HepG2 (cell line): ENCODE data around the gene BCL11B. TPM values are rescaled to one million over a fixed set of nuclear protein-coding genes. Genes with fewer than 3 reads are reported as not detected.
A peak's percentile ranks its signal among the peaks of the same experiment; 100 is the strongest.

Experiments
- CBFB ChIP-seq: sonication (generic); formaldehyde crosslinking; IDR thresholded peaks from 2 replicates; pipeline ENCODE4 v1.4.0; 2020; ENCODE audit warnings: missing genetic modification reagents
- CBX1 ChIP-seq: IDR thresholded peaks from one replicate; pipeline ENCODE4 v1.6.1; 2016; ENCODE audit warnings: antibody characterized with exemption, low read depth
- CENPBD1 ChIP-seq: sonication (generic); formaldehyde crosslinking; IDR thresholded peaks from 2 replicates; pipeline ENCODE4 v1.8.0; 2022; ENCODE audit warnings: missing genetic modification reagents, low read depth, mild to moderate bottlenecking, borderline replicate concordance
- CHD4 ChIP-seq: fragments of 200-600 bp; sonication (generic); IDR thresholded peaks from 2 replicates; pipeline ENCODE4 v1.7.0; 2017; ENCODE audit warnings: mild to moderate bottlenecking, low read length, borderline replicate concordance
- KLF12 ChIP-seq: sonication (generic); formaldehyde crosslinking; IDR thresholded peaks from 2 replicates; pipeline ENCODE4 v1.4.0; 2020; ENCODE audit warnings: missing genetic modification reagents, borderline replicate concordance
- MAFF ChIP-seq: IDR thresholded peaks from 2 replicates; pipeline ENCODE4 v1.6.1; 2011; ENCODE audit warnings: low read depth, low read length, improper control_type of control experiment
- MED13 ChIP-seq: sonication (generic); formaldehyde crosslinking; IDR thresholded peaks from 2 replicates; pipeline ENCODE4 v1.5.0; 2020; ENCODE audit warnings: missing genetic modification reagents
- MNT ChIP-seq: fragments of 450-650 bp; IDR thresholded peaks from 2 replicates; pipeline ENCODE4 v1.6.1; 2016
- RCOR2 ChIP-seq: IDR thresholded peaks from 2 replicates; pipeline ENCODE4 v1.6.1; 2016; ENCODE audit warnings: missing biosample characterization, missing genetic modification reagents
- SSRP1 ChIP-seq: IDR thresholded peaks from 2 replicates; pipeline ENCODE4 v1.6.1; 2016; ENCODE audit warnings: control low read depth
- TEAD3 ChIP-seq: optimal IDR thresholded peaks from 2 replicates; pipeline ENCODE3; 2016; ENCODE audit warnings: borderline replicate concordance
- TOE1 ChIP-seq: sonication (generic); formaldehyde crosslinking; IDR thresholded peaks from 2 replicates; pipeline ENCODE4 v1.4.0; 2020; ENCODE audit warnings: mild to moderate bottlenecking, missing genetic modification reagents
- ZKSCAN8 ChIP-seq: IDR thresholded peaks from 2 replicates; pipeline ENCODE4 v1.6.1; 2016; ENCODE audit warnings: borderline replicate concordance, missing genetic modification reagents, missing compliant biosample characterization
- ZNF329 ChIP-seq: sonication (generic); formaldehyde crosslinking; IDR thresholded peaks from 2 replicates; pipeline ENCODE4 v1.9.0; 2021; ENCODE audit warnings: low read depth, mild to moderate bottlenecking, missing genetic modification reagents
- ZNF468 ChIP-seq: sonication (generic); formaldehyde crosslinking; IDR thresholded peaks from 2 replicates; pipeline ENCODE4 v1.8.0; 2022; ENCODE audit warnings: mild to moderate bottlenecking, moderate library complexity, missing genetic modification reagents
- ZNF501 ChIP-seq: sonication (generic); formaldehyde crosslinking; IDR thresholded peaks from 2 replicates; pipeline ENCODE4 v1.5.1; 2020; ENCODE audit warnings: mild to moderate bottlenecking, moderate library complexity, missing genetic modification reagents
- ZNF574 ChIP-seq: sonication (generic); formaldehyde crosslinking; IDR thresholded peaks from 2 replicates; pipeline ENCODE4 v1.4.0; 2020; ENCODE audit warnings: missing genetic modification reagents
- ZNF615 ChIP-seq: sonication (generic); formaldehyde crosslinking; IDR thresholded peaks from 2 replicates; pipeline ENCODE4 v1.5.0; 2020; ENCODE audit warnings: mild to moderate bottlenecking, missing genetic modification reagents, borderline replicate concordance
- ZNF674 ChIP-seq: sonication (generic); formaldehyde crosslinking; IDR thresholded peaks from 2 replicates; pipeline ENCODE4 v1.5.0; 2020; ENCODE audit warnings: low read depth, mild to moderate bottlenecking, missing genetic modification reagents
- ZNF75D ChIP-seq: sonication (generic); formaldehyde crosslinking; IDR thresholded peaks from 2 replicates; pipeline ENCODE4 v1.8.1; 2023; ENCODE audit warnings: missing genetic modification reagents, mild to moderate bottlenecking, borderline replicate concordance
- ZNF772 ChIP-seq: sonication (generic); formaldehyde crosslinking; IDR thresholded peaks from 2 replicates; pipeline ENCODE4 v1.5.0; 2020; ENCODE audit warnings: mild to moderate bottlenecking, missing genetic modification reagents
- ZNF800 ChIP-seq: sonication (generic); formaldehyde crosslinking; IDR thresholded peaks from 2 replicates; pipeline ENCODE4 v1.4.0; 2020; ENCODE audit warnings: missing genetic modification reagents
- polyA plus RNA-seq, 8 experiments: library from polyadenylated mRNA; depleted of rRNA in 3 of 8; stranded (reverse) in 7 of 8; unstranded in 1 of 8; fragments of >200 nt; fragmentation: Illumina TruSeq in 4 of 8; extraction: Trizol in 4 of 8; gene quantifications; 2 replicates each; pipeline versions ENCODE4 v1.2.1 to v1.2.3, GENCODE V29; 2011 to 2016; ENCODE audit warnings: low read depth in 4 of 8, missing spikeins in 1 of 8, mixed read lengths in 1 of 8; ENCODE audit not compliant: insufficient read depth in 1 of 8
- total RNA-seq, 5 experiments: library from RNA; depleted of rRNA; stranded (reverse); fragments of >200 nt; fragmentation: Illumina TruSeq; extraction: Trizol; gene quantifications; 2 replicates each; pipeline ENCODE4 v1.2.3, GENCODE V29; 2016; ENCODE audit warnings: low read depth in 1 of 5

BCL11B gene
- total and polyA plus RNA-seq, 2 of the 13 experiments (the other 11 are each of a cell fraction or from before 2014, with no cell fraction given), result not detected

- TF ChIP-seq ZNF574 (CRISPR knock-in tag) (peak; percentile 58), TOE1 (CRISPR knock-in tag) (no peak), RCOR2 (CRISPR knock-in tag) (peak; percentile 74; the same call in 1 of the 2 replicates), TEAD3 (CRISPR knock-in tag) (no peak), CBX1 (peak; percentile 49), CENPBD1 (CRISPR knock-in tag) (no peak), CHD4 (peak; percentile 92; the same call in 1 of the 2 replicates), SSRP1 (CRISPR knock-in tag) (no peak), ZNF772 (peak; percentile 51), MNT (no peak), MED13 (no peak), ZNF615 (no peak), ZNF329 (CRISPR knock-in tag) (no peak), CBFB (CRISPR knock-in tag) (no peak), ZNF468 (CRISPR knock-in tag) (no peak), ZKSCAN8 (CRISPR knock-in tag) (no peak; the same call in 1 of the 2 replicates), KLF12 (CRISPR knock-in tag) (peak; percentile 79; the same call in 1 of the 2 replicates), ZNF800 (CRISPR knock-in tag) (no peak), ZNF501 (no peak; the same call in 1 of the 2 replicates), ZNF75D (CRISPR knock-in tag) (no peak), MAFF (no peak), ZNF674 (no peak)
Measured at GRCh38 chr14:99316281-99317163, 44.5 kb upstream of the BCL11B start (continued).
